ENCODE data around the gene SAXO1. TPM values are rescaled to one million over a fixed set of nuclear protein-coding genes. Genes with fewer than 3 reads are reported as not detected.

SAXO1 gene
- total and polyA plus RNA-seq, 2 experiments from 2014 or later, result 0.02 TPM; not detected in 1

DNA sequence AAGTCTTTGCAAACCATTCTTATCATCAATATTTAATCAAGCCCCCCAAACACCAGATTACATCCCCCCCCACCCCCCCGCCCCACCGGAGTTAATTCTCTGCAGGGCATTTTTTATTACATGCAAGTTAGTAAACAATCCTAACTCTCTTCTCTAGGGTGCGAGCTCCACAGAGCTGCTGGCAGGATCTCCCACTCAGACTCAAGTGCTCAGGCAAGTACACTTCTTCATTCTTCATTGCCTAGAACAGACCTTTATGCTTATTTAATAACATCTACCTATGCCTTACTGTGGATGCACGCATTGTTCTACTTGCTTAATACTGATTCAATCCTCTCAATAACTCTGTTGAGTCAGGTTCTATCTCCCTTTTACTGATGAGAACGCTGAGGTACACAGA is 9.9 kb downstream of the SAXO1 start:
- peaks cover 8% of the 10 kb centered on the region for H3K9me2 ChIP-seq (ENCODE audit: insufficient read depth)
- no peak for TF ChIP-seq CREB1 (CRISPR knock-in tag; IDR thresholded peaks at IDR 0.05; ENCODE audit: low read depth)
- no peak for TF ChIP-seq ZNF114 (CRISPR knock-in tag; IDR thresholded peaks at IDR 0.05)
- TF ChIP-seq, protein P1, sequence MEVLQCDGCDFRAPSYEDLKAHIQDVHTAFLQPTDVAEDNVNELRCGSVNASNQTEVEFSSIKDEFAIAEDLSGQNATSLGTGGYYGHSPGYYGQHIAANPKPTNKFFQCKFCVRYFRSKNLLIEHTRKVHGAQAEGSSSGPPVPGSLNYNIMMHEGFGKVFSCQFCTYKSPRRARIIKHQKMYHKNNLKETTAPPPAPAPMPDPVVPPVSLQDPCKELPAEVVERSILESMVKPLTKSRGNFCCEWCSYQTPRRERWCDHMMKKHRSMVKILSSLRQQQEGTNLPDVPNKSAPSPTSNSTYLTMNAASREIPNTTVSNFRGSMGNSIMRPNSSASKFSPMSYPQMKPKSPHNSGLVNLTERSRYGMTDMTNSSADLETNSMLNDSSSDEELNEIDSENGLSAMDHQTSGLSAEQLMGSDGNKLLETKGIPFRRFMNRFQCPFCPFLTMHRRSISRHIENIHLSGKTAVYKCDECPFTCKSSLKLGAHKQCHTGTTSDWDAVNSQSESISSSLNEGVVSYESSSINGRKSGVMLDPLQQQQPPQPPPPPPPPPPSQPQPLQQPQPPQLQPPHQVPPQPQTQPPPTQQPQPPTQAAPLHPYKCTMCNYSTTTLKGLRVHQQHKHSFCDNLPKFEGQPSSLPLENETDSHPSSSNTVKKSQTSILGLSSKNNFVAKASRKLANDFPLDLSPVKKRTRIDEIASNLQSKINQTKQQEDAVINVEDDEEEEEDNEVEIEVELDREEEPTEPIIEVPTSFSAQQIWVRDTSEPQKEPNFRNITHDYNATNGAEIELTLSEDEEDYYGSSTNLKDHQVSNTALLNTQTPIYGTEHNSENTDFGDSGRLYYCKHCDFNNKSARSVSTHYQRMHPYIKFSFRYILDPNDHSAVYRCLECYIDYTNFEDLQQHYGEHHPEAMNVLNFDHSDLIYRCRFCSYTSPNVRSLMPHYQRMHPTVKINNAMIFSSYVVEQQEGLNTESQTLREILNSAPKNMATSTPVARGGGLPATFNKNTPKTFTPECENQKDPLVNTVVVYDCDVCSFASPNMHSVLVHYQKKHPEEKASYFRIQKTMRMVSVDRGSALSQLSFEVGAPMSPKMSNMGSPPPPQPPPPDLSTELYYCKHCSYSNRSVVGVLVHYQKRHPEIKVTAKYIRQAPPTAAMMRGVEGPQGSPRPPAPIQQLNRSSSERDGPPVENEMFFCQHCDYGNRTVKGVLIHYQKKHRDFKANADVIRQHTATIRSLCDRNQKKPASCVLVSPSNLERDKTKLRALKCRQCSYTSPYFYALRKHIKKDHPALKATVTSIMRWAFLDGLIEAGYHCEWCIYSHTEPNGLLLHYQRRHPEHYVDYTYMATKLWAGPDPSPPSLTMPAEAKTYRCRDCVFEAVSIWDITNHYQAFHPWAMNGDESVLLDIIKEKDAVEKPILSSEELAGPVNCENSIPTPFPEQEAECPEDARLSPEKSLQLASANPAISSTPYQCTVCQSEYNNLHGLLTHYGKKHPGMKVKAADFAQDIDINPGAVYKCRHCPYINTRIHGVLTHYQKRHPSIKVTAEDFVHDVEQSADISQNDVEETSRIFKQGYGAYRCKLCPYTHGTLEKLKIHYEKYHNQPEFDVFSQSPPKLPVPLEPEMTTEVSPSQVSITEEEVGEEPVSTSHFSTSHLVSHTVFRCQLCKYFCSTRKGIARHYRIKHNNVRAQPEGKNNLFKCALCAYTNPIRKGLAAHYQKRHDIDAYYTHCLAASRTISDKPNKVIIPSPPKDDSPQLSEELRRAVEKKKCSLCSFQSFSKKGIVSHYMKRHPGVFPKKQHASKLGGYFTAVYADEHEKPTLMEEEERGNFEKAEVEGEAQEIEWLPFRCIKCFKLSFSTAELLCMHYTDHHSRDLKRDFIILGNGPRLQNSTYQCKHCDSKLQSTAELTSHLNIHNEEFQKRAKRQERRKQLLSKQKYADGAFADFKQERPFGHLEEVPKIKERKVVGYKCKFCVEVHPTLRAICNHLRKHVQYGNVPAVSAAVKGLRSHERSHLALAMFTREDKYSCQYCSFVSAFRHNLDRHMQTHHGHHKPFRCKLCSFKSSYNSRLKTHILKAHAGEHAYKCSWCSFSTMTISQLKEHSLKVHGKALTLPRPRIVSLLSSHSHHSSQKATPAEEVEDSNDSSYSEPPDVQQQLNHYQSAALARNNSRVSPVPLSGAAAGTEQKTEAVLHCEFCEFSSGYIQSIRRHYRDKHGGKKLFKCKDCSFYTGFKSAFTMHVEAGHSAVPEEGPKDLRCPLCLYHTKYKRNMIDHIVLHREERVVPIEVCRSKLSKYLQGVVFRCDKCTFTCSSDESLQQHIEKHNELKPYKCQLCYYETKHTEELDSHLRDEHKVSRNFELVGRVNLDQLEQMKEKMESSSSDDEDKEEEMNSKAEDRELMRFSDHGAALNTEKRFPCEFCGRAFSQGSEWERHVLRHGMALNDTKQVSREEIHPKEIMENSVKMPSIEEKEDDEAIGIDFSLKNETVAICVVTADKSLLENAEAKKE (CRISPR knock-in tag; IDR thresholded peaks at IDR 0.05), result no peak
- no peak for TF ChIP-seq ZNF331 (CRISPR knock-in tag; IDR thresholded peaks at IDR 0.05; ENCODE audit: low read depth)
- TF ChIP-seq, protein P2, sequence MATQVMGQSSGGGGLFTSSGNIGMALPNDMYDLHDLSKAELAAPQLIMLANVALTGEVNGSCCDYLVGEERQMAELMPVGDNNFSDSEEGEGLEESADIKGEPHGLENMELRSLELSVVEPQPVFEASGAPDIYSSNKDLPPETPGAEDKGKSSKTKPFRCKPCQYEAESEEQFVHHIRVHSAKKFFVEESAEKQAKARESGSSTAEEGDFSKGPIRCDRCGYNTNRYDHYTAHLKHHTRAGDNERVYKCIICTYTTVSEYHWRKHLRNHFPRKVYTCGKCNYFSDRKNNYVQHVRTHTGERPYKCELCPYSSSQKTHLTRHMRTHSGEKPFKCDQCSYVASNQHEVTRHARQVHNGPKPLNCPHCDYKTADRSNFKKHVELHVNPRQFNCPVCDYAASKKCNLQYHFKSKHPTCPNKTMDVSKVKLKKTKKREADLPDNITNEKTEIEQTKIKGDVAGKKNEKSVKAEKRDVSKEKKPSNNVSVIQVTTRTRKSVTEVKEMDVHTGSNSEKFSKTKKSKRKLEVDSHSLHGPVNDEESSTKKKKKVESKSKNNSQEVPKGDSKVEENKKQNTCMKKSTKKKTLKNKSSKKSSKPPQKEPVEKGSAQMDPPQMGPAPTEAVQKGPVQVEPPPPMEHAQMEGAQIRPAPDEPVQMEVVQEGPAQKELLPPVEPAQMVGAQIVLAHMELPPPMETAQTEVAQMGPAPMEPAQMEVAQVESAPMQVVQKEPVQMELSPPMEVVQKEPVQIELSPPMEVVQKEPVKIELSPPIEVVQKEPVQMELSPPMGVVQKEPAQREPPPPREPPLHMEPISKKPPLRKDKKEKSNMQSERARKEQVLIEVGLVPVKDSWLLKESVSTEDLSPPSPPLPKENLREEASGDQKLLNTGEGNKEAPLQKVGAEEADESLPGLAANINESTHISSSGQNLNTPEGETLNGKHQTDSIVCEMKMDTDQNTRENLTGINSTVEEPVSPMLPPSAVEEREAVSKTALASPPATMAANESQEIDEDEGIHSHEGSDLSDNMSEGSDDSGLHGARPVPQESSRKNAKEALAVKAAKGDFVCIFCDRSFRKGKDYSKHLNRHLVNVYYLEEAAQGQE (IDR thresholded peaks at IDR 0.05; ENCODE audit: unreplicated experiment), result no peak
- no peak for TF ChIP-seq POLR2AphosphoS5 (IDR thresholded peaks at IDR 0.05; ENCODE audit: low read depth)
- TF ChIP-seq EZH2 (IDR thresholded peaks at IDR 0.05; ENCODE audit: low read depth, unreplicated experiment), result no peak
- TF ChIP-seq EZH2phosphoT487 (IDR thresholded peaks at IDR 0.05; ENCODE audit: unreplicated experiment), result no peak
- TF ChIP-seq NANOG (IDR thresholded peaks at IDR 0.05; ENCODE audit: borderline replicate concordance), result no peak
- TF ChIP-seq, protein P3, sequence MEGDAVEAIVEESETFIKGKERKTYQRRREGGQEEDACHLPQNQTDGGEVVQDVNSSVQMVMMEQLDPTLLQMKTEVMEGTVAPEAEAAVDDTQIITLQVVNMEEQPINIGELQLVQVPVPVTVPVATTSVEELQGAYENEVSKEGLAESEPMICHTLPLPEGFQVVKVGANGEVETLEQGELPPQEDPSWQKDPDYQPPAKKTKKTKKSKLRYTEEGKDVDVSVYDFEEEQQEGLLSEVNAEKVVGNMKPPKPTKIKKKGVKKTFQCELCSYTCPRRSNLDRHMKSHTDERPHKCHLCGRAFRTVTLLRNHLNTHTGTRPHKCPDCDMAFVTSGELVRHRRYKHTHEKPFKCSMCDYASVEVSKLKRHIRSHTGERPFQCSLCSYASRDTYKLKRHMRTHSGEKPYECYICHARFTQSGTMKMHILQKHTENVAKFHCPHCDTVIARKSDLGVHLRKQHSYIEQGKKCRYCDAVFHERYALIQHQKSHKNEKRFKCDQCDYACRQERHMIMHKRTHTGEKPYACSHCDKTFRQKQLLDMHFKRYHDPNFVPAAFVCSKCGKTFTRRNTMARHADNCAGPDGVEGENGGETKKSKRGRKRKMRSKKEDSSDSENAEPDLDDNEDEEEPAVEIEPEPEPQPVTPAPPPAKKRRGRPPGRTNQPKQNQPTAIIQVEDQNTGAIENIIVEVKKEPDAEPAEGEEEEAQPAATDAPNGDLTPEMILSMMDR (conservative IDR thresholded peaks at IDR 0.05; ENCODE audit: low read depth in 2 of 2), result no peak
- no peak for TF ChIP-seq STAT1 (IDR thresholded peaks at IDR 0.05; ENCODE audit: unreplicated experiment)
- no peak for TF ChIP-seq JUNB (IDR thresholded peaks at IDR 0.05; ENCODE audit: unreplicated experiment)
- TF ChIP-seq, protein P4, sequence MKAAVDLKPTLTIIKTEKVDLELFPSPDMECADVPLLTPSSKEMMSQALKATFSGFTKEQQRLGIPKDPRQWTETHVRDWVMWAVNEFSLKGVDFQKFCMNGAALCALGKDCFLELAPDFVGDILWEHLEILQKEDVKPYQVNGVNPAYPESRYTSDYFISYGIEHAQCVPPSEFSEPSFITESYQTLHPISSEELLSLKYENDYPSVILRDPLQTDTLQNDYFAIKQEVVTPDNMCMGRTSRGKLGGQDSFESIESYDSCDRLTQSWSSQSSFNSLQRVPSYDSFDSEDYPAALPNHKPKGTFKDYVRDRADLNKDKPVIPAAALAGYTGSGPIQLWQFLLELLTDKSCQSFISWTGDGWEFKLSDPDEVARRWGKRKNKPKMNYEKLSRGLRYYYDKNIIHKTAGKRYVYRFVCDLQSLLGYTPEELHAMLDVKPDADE (IDR thresholded peaks at IDR 0.05), result no peak
- no peaks in the 10 kb centered on the region for H3K36me3 ChIP-seq (ENCODE audit: insufficient read depth)
- Mint-ChIP-seq H3K4me3 (no peak overlapping the region), H3K36me3 (ENCODE audit: low read depth) (no peaks in the 10 kb centered on the region), H3K27me3 (ENCODE audit: insufficient read depth, low read depth, poor library complexity) (no peaks in the 10 kb centered on the region), H3K9me3 (peaks cover 2% of the 10 kb centered on the region; the same call in 2 of the 3 replicates), H3K27ac (no peak overlapping the region), H3K4me1 (no peaks in the 10 kb centered on the region)
- ATAC-seq (no peak), DNase-seq (ENCODE audit: low spot score) (no peak)
- H3K27ac ChIP-seq (ENCODE audit: low read depth), result no peak overlapping the region
- no peaks in the 10 kb centered on the region for H3K4me1 ChIP-seq (ENCODE audit: insufficient read depth)
- H3K79me2 ChIP-seq (replicated peaks; ENCODE audit: insufficient read depth), result no peaks in the 10 kb centered on the region
- H3K27me3 ChIP-seq (ENCODE audit: insufficient read depth), result no peaks in the 10 kb centered on the region
- no peaks in the 10 kb centered on the region for H4K20me1 ChIP-seq (replicated peaks; ENCODE audit: insufficient read depth)
- H3K4me3 ChIP-seq, result no peak overlapping the region
- no peaks in the 10 kb centered on the region for H3F3A ChIP-seq (replicated peaks; ENCODE audit: low read depth)
- H3K4me2 ChIP-seq, result no peak overlapping the region
- no peak overlapping the region for H2AFZ ChIP-seq

All from GM23338 (cell line).